Esophagus squamous epithelium (tissue), 5 donors: Measurements from ENCODE around the gene EYS. TPM values are rescaled to one million over a fixed set of nuclear protein-coding genes. Genes with fewer than 3 reads are reported as not detected.

Experiments used
- DNase-seq: peaks from one replicate; lab custom pipeline; 2025; lab: John Stamatoyannopoulos, UW
- H3K27ac ChIP-seq, 4 donors: fragments of 200-600 bp; sonication (generic); one replicate each; pipeline ENCODE4 v1.5.1; 2016 to 2019; ENCODE audit warnings: mild to moderate bottlenecking in 1 of 4
- H3K27me3 ChIP-seq, 4 donors: fragments of 200-600 bp; sonication (generic); 1 replicate in 3 of 4; 2 replicates in 1 of 4; pipeline versions ENCODE4 v1.5.1 to v1.6.0; 2017 to 2021; ENCODE audit warnings: antibody characterized with exemption in 1 of 4
- H3K36me3 ChIP-seq, 3 donors: fragments of 200-600 bp; sonication (generic); one replicate each; pipeline ENCODE4 v1.5.1; 2016 to 2019
- H3K4me1 ChIP-seq, 3 donors: fragments of 200-600 bp; sonication (generic); one replicate each; pipeline ENCODE4 v1.5.1; 2017 to 2019
- H3K4me3 ChIP-seq, 4 donors: fragments of 200-600 bp; sonication (generic); 1 replicate in 3 of 4; 2 replicates in 1 of 4; pipeline ENCODE4 v1.5.1; 2016 to 2019; ENCODE audit warnings: mild to moderate bottlenecking in 2 of 4, moderate library complexity in 1 of 4
- H3K9me3 ChIP-seq, 3 donors: fragments of 200-600 bp; sonication (generic); one replicate each; pipeline ENCODE4 v1.5.1; 2016 to 2019
- POLR2A ChIP-seq, 4 donors: fragments of 450-650 bp; IDR thresholded peaks; one replicate each; pipeline ENCODE4 v1.6.1; 2017; ENCODE audit warnings: antibody characterized with exemption in 4 of 4, mild to moderate bottlenecking in 4 of 4, moderate library complexity in 3 of 4
- WGBS, 2 donors: methylation state at CpG; one replicate each; pipeline ENCODE4 v1.1.5; 2018; 5-methylcytosine and 5-hydroxymethylcytosine counted together
- intact Hi-C: fragments of 100-400 bp; cut with DNase I; formaldehyde crosslinking; loops from one replicate; pipeline ENCODE4 v1.15.0; 2022
- total RNA-seq, 4 donors: library from RNA; depleted of rRNA; stranded (reverse); fragments of >200 nt; gene quantifications; one replicate each; pipeline ENCODE4 v1.1.0, GENCODE V29; 2016
- TF ChIP-seq, protein P1 (sequence below), 6 experiments: fragments of 450-650 bp in 4 of 6; fragments of 200-600 bp in 2 of 6; sonication (generic) in 2 of 6; IDR thresholded peaks; one replicate each; pipeline ENCODE4 v1.5.1; 2016 to 2019; ENCODE audit warnings: antibody characterized with exemption in 6 of 6, mild to moderate bottlenecking in 4 of 6, moderate library complexity in 4 of 6
- donor health status: DM: yes; HTN: yes; CAD: no.

Gene EYS
- total RNA-seq, 4 donors from 2014 or later: 0.87 TPM; not detected in 3

DNA sequence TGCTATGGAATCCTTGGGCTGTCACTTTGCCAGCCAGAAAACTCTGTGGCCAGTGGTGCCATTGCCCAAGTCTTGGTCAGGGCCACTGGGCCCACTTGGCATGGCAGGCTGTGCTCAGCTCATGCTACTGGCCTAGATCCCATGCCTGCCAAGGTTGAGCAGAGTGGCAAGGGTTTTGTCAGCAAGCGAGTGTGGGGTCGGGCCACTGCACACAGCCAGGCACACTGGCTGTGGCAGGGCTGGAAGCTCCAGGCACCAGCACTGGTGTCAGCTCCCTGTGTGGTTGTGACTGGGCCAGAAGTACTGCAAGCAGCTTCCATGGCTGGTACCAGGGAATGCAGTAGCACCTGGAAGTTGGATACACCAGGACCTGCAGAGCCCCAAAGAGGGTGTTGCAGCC, 846.8 kb downstream of the EYS start:
- no peak for DNase-seq
- TF ChIP-seq, protein P1, sequence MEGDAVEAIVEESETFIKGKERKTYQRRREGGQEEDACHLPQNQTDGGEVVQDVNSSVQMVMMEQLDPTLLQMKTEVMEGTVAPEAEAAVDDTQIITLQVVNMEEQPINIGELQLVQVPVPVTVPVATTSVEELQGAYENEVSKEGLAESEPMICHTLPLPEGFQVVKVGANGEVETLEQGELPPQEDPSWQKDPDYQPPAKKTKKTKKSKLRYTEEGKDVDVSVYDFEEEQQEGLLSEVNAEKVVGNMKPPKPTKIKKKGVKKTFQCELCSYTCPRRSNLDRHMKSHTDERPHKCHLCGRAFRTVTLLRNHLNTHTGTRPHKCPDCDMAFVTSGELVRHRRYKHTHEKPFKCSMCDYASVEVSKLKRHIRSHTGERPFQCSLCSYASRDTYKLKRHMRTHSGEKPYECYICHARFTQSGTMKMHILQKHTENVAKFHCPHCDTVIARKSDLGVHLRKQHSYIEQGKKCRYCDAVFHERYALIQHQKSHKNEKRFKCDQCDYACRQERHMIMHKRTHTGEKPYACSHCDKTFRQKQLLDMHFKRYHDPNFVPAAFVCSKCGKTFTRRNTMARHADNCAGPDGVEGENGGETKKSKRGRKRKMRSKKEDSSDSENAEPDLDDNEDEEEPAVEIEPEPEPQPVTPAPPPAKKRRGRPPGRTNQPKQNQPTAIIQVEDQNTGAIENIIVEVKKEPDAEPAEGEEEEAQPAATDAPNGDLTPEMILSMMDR (IDR thresholded peaks at IDR 0.05): no peak
- TF ChIP-seq POLR2A (IDR thresholded peaks at IDR 0.05): no peak
- no peaks in the 10 kb centered on the region for H3K4me1 ChIP-seq
- no peak overlapping the region for H3K4me3 ChIP-seq
- peaks cover 0 to 4% (median 0%) of the 10 kb centered on the region in 3 donors for H3K9me3 ChIP-seq
- no peaks in the 10 kb centered on the region for H3K27me3 ChIP-seq
- intact Hi-C loops: no loop called here
- H3K27ac ChIP-seq: no peak overlapping the region
- no peaks in the 10 kb centered on the region for H3K36me3 ChIP-seq
- no CpG with 5 or more reads among the region's 2 CpGs for WGBS, 2 donors

GRCh38 chr6:64850121-64850520, 856.9 kb downstream of the EYS start:
- Histone ChIP-seq H3K9me3 (no peaks in the 10 kb centered on the region), H3K36me3 (no peaks in the 10 kb centered on the region), H3K4me3 (no peak overlapping the region), H3K4me1 (no peaks in the 10 kb centered on the region), H3K27ac (no peak overlapping the region), H3K27me3 (no peaks in the 10 kb centered on the region)
- intact Hi-C loops: no loop called here
- TF ChIP-seq POLR2A (IDR thresholded peaks at IDR 0.05): no peak
- TF ChIP-seq, protein P1 (IDR thresholded peaks at IDR 0.05): no peak
- WGBS, 2 donors: 49 to 58% methylated on average over 1 of the region's 1 CpG
- DNase-seq: no peak

DNA sequence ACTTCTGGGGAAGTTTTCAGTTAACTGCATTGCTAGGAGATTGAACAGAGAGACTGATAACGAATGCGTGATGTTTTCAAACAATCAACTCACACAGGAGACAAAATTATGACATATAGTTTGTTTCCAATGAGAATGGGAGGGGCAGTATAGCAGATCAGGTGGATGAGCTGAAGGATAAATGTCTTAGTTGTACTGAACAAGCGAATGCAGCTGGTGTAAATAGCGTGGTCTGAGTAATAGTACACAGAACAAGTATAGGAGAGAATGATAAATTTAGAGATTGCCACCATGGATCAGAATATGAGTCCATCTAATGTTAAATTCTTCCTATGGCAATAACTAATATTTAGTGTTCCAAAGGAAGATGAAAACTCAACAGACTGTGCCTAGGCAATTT, 858.6 kb downstream of the EYS start:
- intact Hi-C loops: no loop called here
- WGBS, 2 donors: 72 to 77% methylated on average over 4 of the region's 4 CpGs
- no peak for TF ChIP-seq POLR2A (IDR thresholded peaks at IDR 0.05)
- TF ChIP-seq, protein P1 (IDR thresholded peaks at IDR 0.05): no peak
- no peak overlapping the region for H3K27ac ChIP-seq
- H3K4me1 ChIP-seq: no peaks in the 10 kb centered on the region
- H3K4me3 ChIP-seq: no peak overlapping the region
- no peaks in the 10 kb centered on the region for H3K27me3 ChIP-seq
- no peaks in the 10 kb centered on the region for H3K36me3 ChIP-seq
- H3K9me3 ChIP-seq: no peaks in the 10 kb centered on the region
- DNase-seq: no peak

- H3K27ac ChIP-seq: no peak overlapping the region
- no peaks in the 10 kb centered on the region for H3K9me3 ChIP-seq
- H3K27me3 ChIP-seq: no peaks in the 10 kb centered on the region
- WGBS, 2 donors: 57 to 72% methylated on average over 1 of the region's 1 CpG
- TF ChIP-seq, protein P1 (IDR thresholded peaks at IDR 0.05): no peak
- TF ChIP-seq POLR2A (IDR thresholded peaks at IDR 0.05): no peak
- intact Hi-C loops: no loop called here
- DNase-seq: no peak
- no peaks in the 10 kb centered on the region for H3K36me3 ChIP-seq
- H3K4me3 ChIP-seq: no peak overlapping the region
- no peaks in the 10 kb centered on the region for H3K4me1 ChIP-seq
These were observed 859.6 kb downstream of the EYS start for GRCh38 chr6:64847396-64847795.

DNA sequence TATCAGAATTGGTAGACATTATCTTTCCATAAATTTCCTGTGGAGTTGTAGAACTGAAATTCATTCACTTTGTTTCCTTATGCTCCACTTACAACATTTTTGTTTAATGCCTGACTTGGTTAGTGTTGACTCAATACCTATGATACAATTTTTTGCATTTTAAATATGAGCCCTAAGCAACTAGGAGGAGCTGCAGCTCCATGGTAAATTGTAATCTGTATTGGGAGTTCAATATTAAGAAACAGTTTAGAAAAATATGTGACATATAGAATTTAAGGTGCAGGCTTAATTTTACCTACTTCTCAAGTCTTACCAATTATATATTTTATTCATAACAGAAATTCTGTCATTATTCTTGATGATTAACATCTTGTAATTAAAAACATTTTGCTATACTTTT, 868.3 kb downstream of the EYS start:
- DNase-seq: no peak
- H3K4me1 ChIP-seq: no peaks in the 10 kb centered on the region
- H3K4me3 ChIP-seq: no peak overlapping the region
- H3K36me3 ChIP-seq: no peaks in the 10 kb centered on the region
- H3K9me3 ChIP-seq: no peaks in the 10 kb centered on the region
- no peaks in the 10 kb centered on the region for H3K27me3 ChIP-seq
- H3K27ac ChIP-seq: no peak overlapping the region
- TF ChIP-seq POLR2A (IDR thresholded peaks at IDR 0.05): no peak
- TF ChIP-seq, protein P1 (IDR thresholded peaks at IDR 0.05): no peak
- intact Hi-C loops: no loop called here
